ENCODE measurements around the gene SRRT.
A peak's percentile ranks its signal among the peaks of the same experiment; 100 is the strongest.

SRRT gene

GRCh38 chr7:100888988-100889750 lies 14.3 kb downstream of the SRRT start, which contains the start of gene UFSP1:
Gene UFSP1 (minus strand): TSS chr7:100889715. CDS start chr7:100889271, 444 bp downstream.
- TF ChIP-seq, protein P1, sequence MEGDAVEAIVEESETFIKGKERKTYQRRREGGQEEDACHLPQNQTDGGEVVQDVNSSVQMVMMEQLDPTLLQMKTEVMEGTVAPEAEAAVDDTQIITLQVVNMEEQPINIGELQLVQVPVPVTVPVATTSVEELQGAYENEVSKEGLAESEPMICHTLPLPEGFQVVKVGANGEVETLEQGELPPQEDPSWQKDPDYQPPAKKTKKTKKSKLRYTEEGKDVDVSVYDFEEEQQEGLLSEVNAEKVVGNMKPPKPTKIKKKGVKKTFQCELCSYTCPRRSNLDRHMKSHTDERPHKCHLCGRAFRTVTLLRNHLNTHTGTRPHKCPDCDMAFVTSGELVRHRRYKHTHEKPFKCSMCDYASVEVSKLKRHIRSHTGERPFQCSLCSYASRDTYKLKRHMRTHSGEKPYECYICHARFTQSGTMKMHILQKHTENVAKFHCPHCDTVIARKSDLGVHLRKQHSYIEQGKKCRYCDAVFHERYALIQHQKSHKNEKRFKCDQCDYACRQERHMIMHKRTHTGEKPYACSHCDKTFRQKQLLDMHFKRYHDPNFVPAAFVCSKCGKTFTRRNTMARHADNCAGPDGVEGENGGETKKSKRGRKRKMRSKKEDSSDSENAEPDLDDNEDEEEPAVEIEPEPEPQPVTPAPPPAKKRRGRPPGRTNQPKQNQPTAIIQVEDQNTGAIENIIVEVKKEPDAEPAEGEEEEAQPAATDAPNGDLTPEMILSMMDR (conservative IDR thresholded peaks at IDR 0.05): no peak
- H3K27ac ChIP-seq: peak within 1 kb of the TSS; percentile 99

GRCh38 chr7:100890653-100891567 lies 16.0 kb downstream of the SRRT start:
- TF ChIP-seq, protein P1 (conservative IDR thresholded peaks at IDR 0.05): no peak
- peak overlapping the region; percentile 99 for H3K27ac ChIP-seq

DNA sequence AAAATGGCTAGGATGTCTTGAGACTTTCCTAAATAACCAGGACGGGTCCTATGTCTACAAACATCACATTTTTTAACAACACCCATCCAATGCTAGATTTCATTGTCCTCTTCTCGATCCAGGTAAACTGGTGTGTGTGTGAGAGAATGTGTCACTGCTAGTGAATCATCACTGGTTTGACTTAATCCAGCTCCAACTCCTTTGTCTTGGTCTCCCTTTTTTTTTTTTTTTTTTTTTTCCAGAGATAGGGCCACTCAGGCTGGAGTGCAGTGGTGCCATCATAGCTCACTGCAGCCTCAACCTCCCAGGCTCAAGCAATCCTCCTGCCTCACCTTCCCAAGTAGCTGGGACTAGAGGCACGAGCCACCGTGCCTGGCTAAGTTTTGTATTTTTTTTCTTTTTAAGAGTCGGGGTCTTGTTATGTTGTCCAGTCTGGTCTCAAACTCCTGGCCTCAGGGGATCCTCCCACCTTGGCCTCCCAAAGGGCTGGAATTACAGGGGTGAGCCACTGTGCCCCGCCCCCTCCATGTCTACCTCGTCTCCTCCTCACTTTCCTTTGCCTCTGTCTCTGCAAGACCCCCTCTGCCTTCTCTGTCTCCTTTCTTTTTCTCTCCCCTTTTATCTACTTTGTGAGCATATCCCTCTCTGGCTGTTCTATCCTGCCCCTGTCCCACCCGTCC lies 16.8 kb downstream of the SRRT start:
- H3K27ac ChIP-seq: no peak overlapping the region; the same call in 1 of the 2 replicates
- TF ChIP-seq, protein P1 (conservative IDR thresholded peaks at IDR 0.05): no peak

DNA sequence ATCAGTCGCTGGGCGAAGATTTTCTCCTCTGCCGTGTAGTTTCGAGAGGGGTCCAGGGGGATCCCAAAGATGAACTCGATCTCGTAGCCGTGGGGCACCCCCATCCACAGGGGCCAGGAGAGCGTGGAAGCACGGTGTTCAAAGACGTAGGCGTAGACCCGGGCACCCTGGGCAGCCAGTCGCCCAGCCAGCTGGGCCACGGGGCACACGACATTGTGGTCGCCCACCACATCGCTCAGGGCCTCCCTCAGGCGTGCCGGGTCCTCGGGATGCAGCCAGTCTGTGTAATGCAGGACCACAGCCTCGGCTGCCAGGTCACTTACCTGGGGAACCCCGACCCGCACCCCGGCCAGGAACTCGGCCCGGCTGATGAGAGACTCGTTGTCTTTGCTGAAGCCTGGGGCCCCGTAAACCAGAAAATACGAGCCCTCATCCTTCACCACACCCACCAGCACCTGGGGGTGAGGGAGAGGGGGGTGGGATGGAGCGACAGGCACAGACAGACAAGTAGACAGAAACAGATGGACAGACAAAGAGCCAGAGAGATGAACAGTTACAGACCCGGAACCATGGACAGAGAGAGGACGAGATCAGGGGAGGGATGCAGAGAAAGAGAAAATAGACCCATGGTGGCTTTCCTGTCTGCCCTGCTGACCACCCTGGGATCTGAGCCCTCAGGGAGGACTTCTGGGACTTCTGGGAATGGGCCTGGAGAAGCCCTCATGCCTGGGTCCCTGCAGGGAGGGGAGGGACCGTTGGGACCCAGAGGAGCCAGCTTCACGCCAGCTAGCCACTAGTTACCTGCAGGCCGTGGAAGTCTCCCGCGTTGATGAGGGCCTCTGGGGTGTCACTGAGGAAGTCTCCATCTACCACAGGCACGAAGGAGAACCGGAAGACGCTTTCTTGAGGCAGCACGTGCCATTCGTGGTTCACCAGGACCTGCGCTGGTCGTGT lies 17.7 kb downstream of the SRRT start:
- no peak overlapping the region for H3K27ac ChIP-seq
- TF ChIP-seq, protein P1 (conservative IDR thresholded peaks at IDR 0.05): no peak

DNA sequence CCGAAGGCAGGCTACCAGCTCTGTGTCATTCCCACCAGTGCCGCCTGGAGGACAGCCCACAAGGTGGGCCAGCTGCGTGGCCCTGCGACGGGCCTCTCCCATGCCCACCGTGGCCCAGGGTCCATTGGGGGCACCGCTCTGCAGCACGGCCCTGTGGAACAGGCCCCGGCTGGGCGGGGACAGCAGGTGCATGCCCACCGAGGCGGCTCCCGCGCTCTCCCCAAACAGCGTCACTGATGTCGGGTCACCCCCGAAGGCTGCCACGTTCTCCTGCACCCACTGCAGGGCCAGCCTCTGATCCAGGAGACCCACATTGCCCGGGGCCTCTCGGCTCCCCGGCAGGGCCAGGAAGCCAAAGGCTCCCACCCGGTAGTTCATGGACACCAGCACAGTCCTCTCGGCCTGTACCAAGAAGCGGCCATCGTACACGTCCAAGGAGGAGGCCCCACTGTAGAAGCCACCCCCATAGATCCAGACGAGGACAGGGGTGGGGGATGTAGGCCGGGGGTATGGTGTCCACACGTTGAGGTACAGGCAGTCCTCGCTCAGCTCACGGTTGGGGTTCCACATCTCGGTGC lies 18.5 kb downstream of the SRRT start:
- TF ChIP-seq, protein P1 (conservative IDR thresholded peaks at IDR 0.05): no peak
- no peak overlapping the region for H3K27ac ChIP-seq

- no peak overlapping the region; the same call in 1 of the 2 replicates for H3K27ac ChIP-seq
- TF ChIP-seq, protein P1 (conservative IDR thresholded peaks at IDR 0.05): no peak
These were observed 19.2 kb downstream of the SRRT start for GRCh38 chr7:100893910-100894721.

All from VCaP (cell line).